Right lobe of liver (tissue), 4 donors: ENCODE measurements around the gene SPCS2.

ENCODE experiments used
- CTCF ChIP-seq, 4 donors: fragments of 200-600 bp in 3 of 4; fragments of 450-650 bp in 1 of 4; IDR thresholded peaks; one replicate each; pipeline versions ENCODE4 v1.5.1 to v1.8.0; 2016 to 2022; ENCODE audit warnings: antibody characterized with exemption in 4 of 4, mild to moderate bottlenecking in 2 of 4
- POLR2A ChIP-seq: fragments of 450-650 bp; IDR thresholded peaks from one replicate; pipeline ENCODE4 v1.6.1; 2017; ENCODE audit warnings: antibody characterized with exemption, mild to moderate bottlenecking
- donor health status: DM: no; HTN: no; CAD: no.
- donor health status: DM: no; HTN: no; CAD: no.
- donor health status: DM: no; HTN: yes; CAD: no.

GRCh38 chr11:74980634-74981033 lies 31.6 kb downstream of the SPCS2 start:
- TF ChIP-seq CTCF (IDR thresholded peaks at IDR 0.05) (no peak), POLR2A (no peak)
